Osteocyte (in vitro differentiated cells): ENCODE measurements around the gene NTRK2. TPM values are rescaled to one million over a fixed set of nuclear protein-coding genes. Genes with fewer than 3 reads are reported as not detected.

Experiments
- DNase-seq: peaks from one replicate; pipeline ENCODE4 v3.0.0; 2021; ENCODE audit warnings: mixed read lengths; ENCODE audit not compliant: unreplicated experiment; ENCODE audit errors: extremely low spot score
- H3K27ac Mint-ChIP-seq: one replicate; pipeline ENCODE4 v1.8.0; 2021; ENCODE audit warnings: mild to moderate bottlenecking, mixed read lengths; ENCODE audit not compliant: unreplicated experiment
- H3K27me3 Mint-ChIP-seq: one replicate; pipeline ENCODE4 v1.8.0; 2021; ENCODE audit warnings: mixed read lengths; ENCODE audit not compliant: unreplicated experiment
- H3K36me3 Mint-ChIP-seq: one replicate; pipeline ENCODE4 v1.8.0; 2021; ENCODE audit warnings: mixed read lengths; ENCODE audit not compliant: unreplicated experiment
- H3K4me1 Mint-ChIP-seq: one replicate; pipeline ENCODE4 v1.8.0; 2021; ENCODE audit warnings: mixed read lengths; ENCODE audit not compliant: unreplicated experiment
- H3K4me3 Mint-ChIP-seq: one replicate; pipeline ENCODE4 v1.8.0; 2021; ENCODE audit warnings: mild to moderate bottlenecking, moderate library complexity, mixed read lengths; ENCODE audit not compliant: unreplicated experiment
- H3K9me3 Mint-ChIP-seq: one replicate; pipeline ENCODE4 v1.8.0; 2021; ENCODE audit warnings: mixed read lengths; ENCODE audit not compliant: unreplicated experiment
- total RNA-seq: library from RNA; stranded (reverse); gene quantifications from 2 replicates; pipeline ENCODE4 v1.2.1, GENCODE V29; 2021
- TF ChIP-seq, protein P1 (sequence below): fragments of 200-600 bp; sonication (generic); IDR thresholded peaks from 2 replicates; pipeline ENCODE4 v1.5.0; 2021; ENCODE audit warnings: antibody characterized with exemption, mild to moderate bottlenecking, moderate library complexity

Gene NTRK2
- total RNA-seq, 1 donor from 2014 or later = 29.4 TPM

DNA sequence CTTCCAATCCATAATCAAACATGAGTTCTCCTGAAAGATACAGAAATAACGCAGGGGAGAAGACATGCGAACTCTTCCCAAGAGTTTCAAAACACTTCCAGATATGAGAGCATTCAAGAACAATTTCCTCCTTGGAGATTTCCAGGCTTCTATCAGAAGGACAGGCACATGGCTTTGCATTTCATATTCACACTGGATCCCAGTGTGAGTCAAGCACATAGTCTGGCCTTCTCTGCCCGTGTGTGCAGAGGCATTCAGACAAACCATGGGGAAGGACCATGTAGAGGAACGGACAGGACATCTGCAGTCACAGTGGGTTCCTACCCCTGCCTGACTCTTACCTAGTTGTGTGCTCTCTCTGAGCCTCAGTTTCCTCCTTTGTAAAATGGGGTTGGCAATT is 384.5 kb downstream of the NTRK2 start:
- TF ChIP-seq, protein P1, sequence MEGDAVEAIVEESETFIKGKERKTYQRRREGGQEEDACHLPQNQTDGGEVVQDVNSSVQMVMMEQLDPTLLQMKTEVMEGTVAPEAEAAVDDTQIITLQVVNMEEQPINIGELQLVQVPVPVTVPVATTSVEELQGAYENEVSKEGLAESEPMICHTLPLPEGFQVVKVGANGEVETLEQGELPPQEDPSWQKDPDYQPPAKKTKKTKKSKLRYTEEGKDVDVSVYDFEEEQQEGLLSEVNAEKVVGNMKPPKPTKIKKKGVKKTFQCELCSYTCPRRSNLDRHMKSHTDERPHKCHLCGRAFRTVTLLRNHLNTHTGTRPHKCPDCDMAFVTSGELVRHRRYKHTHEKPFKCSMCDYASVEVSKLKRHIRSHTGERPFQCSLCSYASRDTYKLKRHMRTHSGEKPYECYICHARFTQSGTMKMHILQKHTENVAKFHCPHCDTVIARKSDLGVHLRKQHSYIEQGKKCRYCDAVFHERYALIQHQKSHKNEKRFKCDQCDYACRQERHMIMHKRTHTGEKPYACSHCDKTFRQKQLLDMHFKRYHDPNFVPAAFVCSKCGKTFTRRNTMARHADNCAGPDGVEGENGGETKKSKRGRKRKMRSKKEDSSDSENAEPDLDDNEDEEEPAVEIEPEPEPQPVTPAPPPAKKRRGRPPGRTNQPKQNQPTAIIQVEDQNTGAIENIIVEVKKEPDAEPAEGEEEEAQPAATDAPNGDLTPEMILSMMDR = no peak
- no peak overlapping the region for H3K27ac Mint-ChIP-seq
- H3K4me1 Mint-ChIP-seq = peaks cover 13% of the 10 kb centered on the region
- peaks cover 19% of the 10 kb centered on the region for H3K27me3 Mint-ChIP-seq
- no peaks in the 10 kb centered on the region for H3K36me3 Mint-ChIP-seq
- no peaks in the 10 kb centered on the region for H3K9me3 Mint-ChIP-seq
- DNase-seq = no peak
- no peak overlapping the region for H3K4me3 Mint-ChIP-seq

DNA sequence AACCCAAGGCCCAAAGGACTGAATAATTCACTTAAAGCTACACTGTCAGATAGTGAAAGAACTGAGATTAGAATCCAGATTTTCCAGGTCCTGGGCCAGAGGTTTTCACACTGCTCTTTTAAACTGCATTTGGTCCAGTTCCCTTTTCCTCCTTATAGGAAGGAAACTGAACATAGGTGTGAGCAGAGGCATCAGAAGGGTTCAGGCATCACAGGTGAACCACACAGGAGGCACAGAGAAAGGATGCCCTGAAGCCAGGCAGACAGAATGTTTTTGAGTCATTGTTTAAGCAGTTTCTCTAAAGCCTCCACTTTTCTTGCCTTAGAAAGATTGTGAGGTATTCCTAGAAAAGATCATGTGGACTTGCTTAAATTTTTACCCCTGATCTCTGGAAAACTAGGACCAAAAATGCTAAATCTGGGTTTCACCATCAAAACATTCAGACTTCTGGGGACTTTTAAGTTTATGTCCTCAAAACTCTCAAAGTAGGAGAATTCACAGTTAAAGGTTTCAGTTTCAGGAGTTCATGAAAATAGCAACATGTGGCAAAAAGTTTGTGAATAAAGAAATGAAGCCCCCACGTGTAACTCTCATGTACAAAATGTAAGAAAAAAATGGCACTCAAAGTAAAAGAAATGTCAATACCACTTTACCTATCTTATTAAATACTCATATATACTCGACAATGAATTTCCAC is 386.1 kb downstream of the NTRK2 start:
- peaks cover 33% of the 10 kb centered on the region for H3K27me3 Mint-ChIP-seq
- DNase-seq = no peak
- H3K36me3 Mint-ChIP-seq = no peaks in the 10 kb centered on the region
- TF ChIP-seq, protein P1 = no peak
- no peaks in the 10 kb centered on the region for H3K9me3 Mint-ChIP-seq
- H3K4me3 Mint-ChIP-seq = no peak overlapping the region
- H3K27ac Mint-ChIP-seq = no peak overlapping the region
- H3K4me1 Mint-ChIP-seq = peaks cover 13% of the 10 kb centered on the region

DNA sequence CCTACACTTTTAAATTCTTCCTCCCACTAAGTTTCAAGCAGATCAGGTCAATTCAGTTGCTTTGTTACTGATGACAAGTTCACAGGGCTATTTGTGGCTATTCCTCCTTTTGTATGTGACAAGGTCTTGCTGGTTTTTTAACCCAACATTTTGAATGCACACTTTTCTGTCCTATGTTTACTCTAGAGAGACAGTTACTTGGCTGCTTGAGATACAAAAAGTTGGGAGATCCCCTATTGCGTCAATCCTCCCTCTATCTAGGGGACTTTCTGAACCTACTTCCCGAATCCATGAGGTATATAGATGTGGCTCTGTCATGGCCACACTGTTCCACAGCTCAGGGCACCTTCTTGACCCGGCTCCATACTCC is 386.7 kb downstream of the NTRK2 start:
- Mint-ChIP-seq H3K4me3 (no peak overlapping the region), H3K4me1 (peaks cover 13% of the 10 kb centered on the region), H3K27me3 (peaks cover 38% of the 10 kb centered on the region), H3K36me3 (no peaks in the 10 kb centered on the region), H3K9me3 (no peaks in the 10 kb centered on the region), H3K27ac (no peak overlapping the region)
- no peak for DNase-seq
- TF ChIP-seq, protein P1 = no peak

DNA sequence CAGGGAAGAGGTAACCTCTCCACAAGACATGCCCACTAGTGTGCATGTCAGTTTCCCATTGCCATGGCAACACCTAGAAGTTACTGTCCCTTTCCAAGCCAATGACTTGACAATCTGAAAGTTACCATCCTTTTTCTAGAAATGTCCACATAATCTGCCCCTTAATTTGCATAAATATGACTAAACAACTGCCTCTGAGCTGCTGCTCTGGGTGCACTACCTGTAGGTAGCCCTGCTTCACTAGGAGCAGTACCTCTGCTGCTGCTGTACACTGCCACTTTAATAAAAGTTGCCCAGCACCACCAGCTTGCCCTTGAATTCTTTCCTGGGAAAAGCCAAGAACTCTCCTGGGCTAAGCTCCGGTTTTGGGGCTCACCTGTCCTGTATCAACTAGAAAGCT is 392.4 kb downstream of the NTRK2 start:
- TF ChIP-seq, protein P1 = no peak
- Mint-ChIP-seq H3K27ac (no peak overlapping the region), H3K4me1 (no peaks in the 10 kb centered on the region), H3K27me3 (peaks cover 79% of the 10 kb centered on the region), H3K36me3 (no peaks in the 10 kb centered on the region), H3K4me3 (no peak overlapping the region), H3K9me3 (no peaks in the 10 kb centered on the region)
- no peak for DNase-seq

DNA sequence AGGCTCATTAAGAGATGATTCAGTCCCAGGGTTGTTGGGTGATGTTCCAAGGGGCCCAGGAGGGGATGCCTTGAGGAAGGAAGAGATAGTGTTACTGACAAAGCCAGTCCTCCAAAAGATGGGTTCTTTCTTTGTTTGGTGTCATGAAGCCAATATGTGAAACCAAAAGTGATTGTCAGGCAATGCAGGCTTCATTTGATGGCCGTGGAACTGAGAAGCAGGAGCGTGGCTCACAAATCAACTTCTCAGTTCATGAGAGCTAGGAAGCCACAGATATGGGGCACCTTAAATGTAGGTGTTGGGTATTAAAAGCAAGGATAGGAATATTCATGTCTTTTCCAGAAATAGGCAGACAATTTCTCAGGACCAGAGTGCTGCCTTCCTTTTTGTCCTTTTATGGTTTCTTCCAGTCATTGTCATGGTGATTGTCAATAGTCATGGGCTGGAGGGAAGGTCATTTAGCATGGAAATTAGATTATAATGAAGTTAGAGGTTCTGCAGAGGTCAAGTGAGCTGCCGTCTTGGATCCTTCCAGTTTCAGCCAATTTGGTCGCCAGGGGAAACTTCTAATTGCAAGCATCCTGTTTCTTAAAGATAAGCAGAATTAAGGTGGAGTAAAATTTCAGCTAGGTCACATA is 393.0 kb downstream of the NTRK2 start:
- Mint-ChIP-seq H3K9me3 (no peaks in the 10 kb centered on the region), H3K4me1 (no peaks in the 10 kb centered on the region), H3K4me3 (no peak overlapping the region), H3K36me3 (no peaks in the 10 kb centered on the region), H3K27ac (no peak overlapping the region), H3K27me3 (peaks cover 83% of the 10 kb centered on the region)
- DNase-seq = no peak
- TF ChIP-seq, protein P1 = no peak
